Measurements from ENCODE around the gene USP33. TPM values are rescaled to one million over a fixed set of nuclear protein-coding genes. Genes with fewer than 3 reads are reported as not detected.

USP33 gene
- polyA plus RNA-seq, 3 donors, result 33.5 to 43.8 (median 34.9) TPM

DNA sequence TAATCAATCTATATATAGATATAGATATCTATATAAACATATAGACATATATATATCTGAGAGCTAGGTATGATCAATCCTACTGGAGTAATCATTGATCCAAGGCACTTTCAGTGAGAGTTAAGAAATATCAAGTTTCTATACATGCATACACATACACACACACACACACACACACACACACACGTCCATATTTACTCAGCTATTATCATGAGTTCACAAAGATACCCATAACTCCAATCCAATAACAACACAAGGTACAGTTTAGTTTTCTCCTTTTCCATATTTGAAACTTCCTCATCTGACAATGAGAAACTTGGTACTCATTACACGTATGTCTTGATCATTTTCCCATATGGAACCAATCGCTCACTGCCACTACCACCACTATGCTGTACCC lies 49.9 kb downstream of the USP33 start:
- no peaks in the 10 kb centered on the region for H3K4me1 ChIP-seq (ENCODE audit: control insufficient read depth in 1 of 2, insufficient read depth in 2 of 2, low read length in 2 of 2)
- TF ChIP-seq, protein P1, sequence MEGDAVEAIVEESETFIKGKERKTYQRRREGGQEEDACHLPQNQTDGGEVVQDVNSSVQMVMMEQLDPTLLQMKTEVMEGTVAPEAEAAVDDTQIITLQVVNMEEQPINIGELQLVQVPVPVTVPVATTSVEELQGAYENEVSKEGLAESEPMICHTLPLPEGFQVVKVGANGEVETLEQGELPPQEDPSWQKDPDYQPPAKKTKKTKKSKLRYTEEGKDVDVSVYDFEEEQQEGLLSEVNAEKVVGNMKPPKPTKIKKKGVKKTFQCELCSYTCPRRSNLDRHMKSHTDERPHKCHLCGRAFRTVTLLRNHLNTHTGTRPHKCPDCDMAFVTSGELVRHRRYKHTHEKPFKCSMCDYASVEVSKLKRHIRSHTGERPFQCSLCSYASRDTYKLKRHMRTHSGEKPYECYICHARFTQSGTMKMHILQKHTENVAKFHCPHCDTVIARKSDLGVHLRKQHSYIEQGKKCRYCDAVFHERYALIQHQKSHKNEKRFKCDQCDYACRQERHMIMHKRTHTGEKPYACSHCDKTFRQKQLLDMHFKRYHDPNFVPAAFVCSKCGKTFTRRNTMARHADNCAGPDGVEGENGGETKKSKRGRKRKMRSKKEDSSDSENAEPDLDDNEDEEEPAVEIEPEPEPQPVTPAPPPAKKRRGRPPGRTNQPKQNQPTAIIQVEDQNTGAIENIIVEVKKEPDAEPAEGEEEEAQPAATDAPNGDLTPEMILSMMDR (IDR thresholded peaks at IDR 0.05), result no peak
- no peaks in the 10 kb centered on the region for H3K27me3 ChIP-seq (ENCODE audit: control insufficient read depth in 2 of 2, insufficient read depth in 2 of 2, low read length in 2 of 2)
- no peak overlapping the region for H3K9ac ChIP-seq (ENCODE audit: insufficient read depth, low read length, poor library complexity, severe bottlenecking)
- H4K20me1 ChIP-seq (ENCODE audit: insufficient read depth, low read length), result no peaks in the 10 kb centered on the region
- no peak overlapping the region for H3K27ac ChIP-seq (ENCODE audit: low read depth in 1 of 2, low read length in 2 of 2)
- Mint-ChIP-seq H3K4me1 (no peaks in the 10 kb centered on the region), H3K27me3 (ENCODE audit: low read depth in 3 of 3) (peaks cover 0 to 2% (median 0%) of the 10 kb centered on the region in 3 donors), H3K27ac (peak overlapping the region in 1 of 7 donors; percentile 84), H3K4me3 (no peak overlapping the region), H3K36me3 (peaks cover 73 to 80% of the 10 kb centered on the region in 2 donors), H3K9me3 (no peaks in the 10 kb centered on the region)
- no peak overlapping the region for H3K4me3 ChIP-seq (replicated peaks in 1 of 3; ENCODE audit: low read depth in 2 of 3, low read length in 3 of 3)
- DNase-seq, result no peak
- H3K9me3 ChIP-seq (replicated peaks in 1 of 2; ENCODE audit: control insufficient read depth in 1 of 2, insufficient read depth in 1 of 2, low read length in 2 of 2), result no peaks in the 10 kb centered on the region
- H2AFZ ChIP-seq (ENCODE audit: insufficient read depth, low read depth, low read length, poor library complexity, severe bottlenecking), result no peak overlapping the region
- H3K36me3 ChIP-seq (replicated peaks in 1 of 2; ENCODE audit: control insufficient read depth in 1 of 2, insufficient read depth in 2 of 2, low read length in 2 of 2), result peaks cover 79 to 87% of the 10 kb centered on the region in 2 donors
- H3K4me2 ChIP-seq (replicated peaks; ENCODE audit: extremely low read depth, low read length, poor library complexity, severe bottlenecking), result no peak overlapping the region
- no peaks in the 10 kb centered on the region for H3K79me2 ChIP-seq (ENCODE audit: insufficient read depth, low read length)
- intact Hi-C loops (cut with micrococcal nuclease), result no loop called here
- WGBS (ENCODE audit: insufficient coverage), result 89% methylated on average over 3 of the region's 3 CpGs

DNA sequence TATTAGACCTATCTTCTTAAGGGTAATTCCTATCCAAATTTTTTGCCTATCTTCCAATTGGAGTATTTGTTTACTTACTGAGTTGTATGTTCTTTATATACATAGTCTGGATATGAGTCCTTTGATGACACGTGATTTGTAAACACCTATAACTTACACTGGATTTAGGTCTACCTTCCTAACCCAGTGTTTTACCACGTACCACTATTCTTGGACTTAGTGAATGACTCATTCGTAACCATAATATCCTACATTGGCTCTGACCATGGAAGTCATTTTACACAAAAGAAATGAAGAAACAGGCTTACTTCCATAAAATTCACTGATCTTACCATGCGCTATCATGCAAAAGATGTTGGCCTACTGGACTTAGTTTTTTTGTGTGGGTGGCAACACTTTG lies 53.3 kb downstream of the USP33 start:
- no peak overlapping the region for H3K27ac Mint-ChIP-seq
- Histone ChIP-seq H3K79me2 (ENCODE audit: insufficient read depth, low read length) (no peaks in the 10 kb centered on the region), H3K4me2 (replicated peaks; ENCODE audit: extremely low read depth, low read length, poor library complexity, severe bottlenecking) (no peak overlapping the region), H3K9ac (ENCODE audit: insufficient read depth, low read length, poor library complexity, severe bottlenecking) (no peak overlapping the region), H3K9me3 (replicated peaks in 1 of 2; ENCODE audit: control insufficient read depth in 1 of 2, insufficient read depth in 1 of 2, low read length in 2 of 2) (no peaks in the 10 kb centered on the region), H2AFZ (ENCODE audit: insufficient read depth, low read depth, low read length, poor library complexity, severe bottlenecking) (no peak overlapping the region), H4K20me1 (ENCODE audit: insufficient read depth, low read length) (no peaks in the 10 kb centered on the region), H3K27ac (ENCODE audit: low read depth in 1 of 2, low read length in 2 of 2) (no peak overlapping the region), H3K4me1 (ENCODE audit: control insufficient read depth in 1 of 2, insufficient read depth in 2 of 2, low read length in 2 of 2) (no peaks in the 10 kb centered on the region), H3K36me3 (replicated peaks in 1 of 2; ENCODE audit: control insufficient read depth in 1 of 2, insufficient read depth in 2 of 2, low read length in 2 of 2) (peaks cover 47 to 53% of the 10 kb centered on the region in 2 donors), H3K27me3 (ENCODE audit: control insufficient read depth in 2 of 2, insufficient read depth in 2 of 2, low read length in 2 of 2) (no peaks in the 10 kb centered on the region), H3K4me3 (replicated peaks in 1 of 3; ENCODE audit: low read depth in 2 of 3, low read length in 3 of 3) (no peak overlapping the region)
- H3K9me3 Mint-ChIP-seq, result no peaks in the 10 kb centered on the region
- intact Hi-C loops (cut with micrococcal nuclease), result no loop called here
- peaks cover 0 to 2% (median 0%) of the 10 kb centered on the region in 3 donors for H3K27me3 Mint-ChIP-seq (ENCODE audit: low read depth in 3 of 3)
- no peak overlapping the region for H3K4me3 Mint-ChIP-seq
- TF ChIP-seq, protein P1 (IDR thresholded peaks at IDR 0.05), result no peak
- 83% methylated on average over 1 of the region's 4 CpGs for WGBS (ENCODE audit: insufficient coverage)
- no peaks in the 10 kb centered on the region for H3K4me1 Mint-ChIP-seq
- DNase-seq, result no peak
- peaks cover 46 to 51% of the 10 kb centered on the region in 2 donors for H3K36me3 Mint-ChIP-seq

Measured in CD14-positive monocyte (primary cell).